GM19397 (cell line): ENCODE results near the gene IMPA2.

ENCODE experiments used
- ATAC-seq: cut with Tn5 transposase; IDR thresholded peaks from one replicate; pipeline ENCODE4 v1.9.1; 2021; ENCODE audit warnings: mild to moderate bottlenecking, moderate library complexity; ENCODE audit not compliant: unreplicated experiment

Gene IMPA2

DNA sequence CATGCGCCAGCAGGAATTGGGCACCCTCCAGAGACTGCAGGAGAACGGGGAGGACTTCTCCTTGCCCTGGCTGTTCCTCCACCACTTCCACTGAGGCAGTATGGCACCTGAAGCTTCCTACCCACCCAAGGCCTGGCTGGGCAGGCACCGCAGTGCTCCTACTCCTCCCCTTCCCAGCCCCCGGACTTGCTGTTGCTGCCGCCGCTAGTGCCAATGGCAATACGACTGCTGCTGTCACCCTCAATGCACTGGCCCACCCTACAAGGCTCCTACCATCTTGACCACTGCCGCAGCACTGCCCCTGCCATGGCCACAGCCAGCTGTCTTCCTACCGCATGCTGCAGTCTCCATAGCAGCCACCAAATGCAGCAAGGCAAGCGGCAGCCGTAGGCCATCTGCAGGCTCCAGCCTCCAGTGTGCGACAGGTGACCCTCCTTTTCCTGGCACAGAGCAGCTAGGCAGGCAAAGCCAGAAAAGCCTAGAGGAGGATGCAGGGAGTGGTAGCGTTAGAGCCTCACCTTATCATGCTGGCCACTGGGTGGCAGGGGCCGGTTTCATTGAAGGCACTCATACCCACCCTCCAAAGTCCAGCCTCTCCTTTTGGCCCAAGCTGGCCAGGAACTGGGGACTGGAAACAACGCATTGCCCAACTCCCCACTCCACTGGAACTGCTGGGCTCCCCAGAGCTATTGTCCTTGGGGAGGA is 64.9 kb downstream of the IMPA2 start:
- no peak for ATAC-seq

DNA sequence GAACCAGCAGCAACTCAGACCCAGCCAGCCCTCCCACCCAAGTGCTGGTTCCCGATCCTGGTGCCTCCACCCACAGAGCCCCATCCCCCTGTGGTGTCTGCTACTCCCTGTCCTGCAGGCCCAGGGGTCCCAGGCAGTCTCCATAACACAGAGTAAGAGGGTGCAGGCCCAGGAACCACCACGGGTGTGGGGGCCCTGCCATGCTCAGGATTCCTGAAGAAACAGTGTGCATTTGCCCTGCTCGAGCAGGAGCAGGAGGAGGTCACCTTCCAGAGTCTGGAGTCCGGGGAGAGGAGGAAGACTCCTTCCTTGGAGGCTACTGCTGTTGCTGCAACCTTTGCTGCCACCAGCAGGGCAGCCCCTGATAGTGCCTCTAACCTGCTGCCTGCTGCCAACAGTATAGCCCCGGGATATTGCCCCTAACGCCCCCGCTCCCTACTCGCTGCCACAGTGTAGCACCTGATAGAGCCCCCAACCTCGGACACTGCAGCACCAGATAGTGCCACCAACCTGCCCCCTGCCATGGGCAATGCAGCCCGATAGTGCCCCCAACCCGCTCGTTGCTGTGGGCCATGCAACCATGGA is 65.5 kb downstream of the IMPA2 start:
- ATAC-seq, result no peak

DNA sequence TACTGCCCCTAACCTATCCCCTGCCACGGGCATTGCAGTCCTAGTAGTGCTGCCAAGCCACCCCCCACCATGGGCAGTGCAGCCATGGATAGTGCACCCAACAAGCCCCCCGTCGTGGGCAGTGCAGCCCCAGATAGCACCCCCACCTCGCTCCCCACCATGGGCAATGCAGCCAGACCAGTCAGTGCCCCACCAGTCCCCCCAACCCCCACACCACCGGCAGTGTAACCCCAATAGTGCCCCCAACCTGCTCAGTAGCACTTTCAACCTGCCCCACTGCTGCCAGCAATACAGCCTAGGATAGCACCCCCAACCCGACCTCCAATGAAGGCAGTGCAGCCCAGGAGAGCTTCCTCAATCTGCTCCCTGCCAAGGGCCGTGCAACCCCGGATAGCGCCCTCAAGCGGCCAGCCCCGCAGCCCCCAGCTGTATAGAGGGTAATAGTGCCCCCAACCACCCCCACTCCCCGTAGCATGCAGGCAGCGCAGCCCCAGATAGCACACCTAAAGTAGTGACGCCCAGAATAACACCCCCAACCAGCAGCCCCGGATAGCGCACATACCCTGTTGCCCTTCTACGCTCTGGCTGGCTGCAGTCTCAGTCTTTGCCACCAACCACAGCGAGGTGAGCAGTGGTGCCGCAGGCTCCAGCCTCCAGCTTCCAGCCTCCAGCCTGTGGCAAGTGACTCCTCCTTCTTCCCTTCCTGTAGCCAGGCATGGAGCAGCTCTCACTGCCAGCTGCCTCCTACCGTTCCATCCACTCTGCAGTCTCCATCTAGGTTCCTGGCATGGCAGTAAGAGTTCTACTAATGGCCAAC is 66.9 kb downstream of the IMPA2 start:
- ATAC-seq, result no peak

- no peak for ATAC-seq
These were observed 67.5 kb downstream of the IMPA2 start for GRCh38 chr18:12048827-12049175.

DNA sequence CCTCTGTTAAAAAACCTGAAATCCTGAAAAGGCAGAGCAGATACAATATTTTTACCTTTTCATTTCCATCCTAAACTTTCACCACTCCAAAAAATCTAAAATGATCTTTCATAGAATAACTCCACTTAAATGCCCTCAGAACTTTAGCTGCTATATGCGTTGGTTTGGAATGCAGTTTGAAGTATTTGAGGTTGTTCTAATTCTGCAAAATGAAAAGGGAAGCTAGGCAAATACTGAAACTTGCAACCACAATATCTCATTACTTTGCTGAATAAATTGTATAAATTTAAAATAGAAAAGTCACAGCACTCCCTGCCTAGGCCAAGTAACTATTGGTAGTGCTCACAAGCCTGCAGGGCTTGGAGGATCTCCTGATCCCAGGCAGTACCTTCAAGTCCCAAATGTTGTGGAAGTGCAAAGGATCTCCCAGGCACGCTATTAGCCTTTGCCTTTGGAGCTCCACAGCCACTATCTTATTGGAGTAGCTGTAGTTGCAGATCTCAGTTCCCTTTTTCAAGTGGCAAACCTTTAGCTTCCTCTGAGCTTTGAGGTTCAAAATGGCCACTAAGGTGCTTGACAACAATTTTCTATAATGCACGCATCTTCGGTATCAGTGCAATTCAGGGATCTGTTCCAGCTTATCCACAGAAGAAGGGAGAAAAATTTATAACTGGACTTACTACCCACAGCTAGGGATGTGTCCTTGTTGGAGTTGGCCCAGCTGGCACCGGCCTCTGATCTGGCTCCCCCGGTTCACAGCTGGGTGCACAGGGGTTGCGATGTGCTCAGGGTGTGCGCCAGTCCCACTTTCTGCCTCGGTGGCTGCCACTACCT is 68.9 kb downstream of the IMPA2 start:
- peak; percentile 84 for ATAC-seq

GRCh38 chr18:12052866-12053265 is 71.6 kb downstream of the IMPA2 start:
- ATAC-seq, result no peak

DNA sequence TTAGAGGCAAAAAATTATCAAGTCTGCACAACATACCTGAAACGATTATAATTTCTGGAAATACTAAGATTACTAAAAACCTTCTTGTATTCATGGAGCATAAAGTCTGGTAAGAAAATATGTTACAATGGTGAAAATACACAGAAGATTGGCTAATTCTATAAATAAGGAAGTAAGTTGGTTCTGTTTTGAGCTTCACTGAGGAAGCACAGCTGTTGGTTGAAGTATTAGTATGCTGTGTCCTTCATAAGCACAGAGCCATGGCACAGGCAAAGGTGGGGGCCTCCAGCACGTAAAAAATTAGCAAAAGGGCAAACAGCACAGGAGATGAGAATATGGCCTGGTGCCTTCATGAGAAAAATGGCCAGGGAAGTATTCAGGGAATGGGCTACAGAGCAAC is 72.0 kb downstream of the IMPA2 start:
- ATAC-seq, result no peak

DNA sequence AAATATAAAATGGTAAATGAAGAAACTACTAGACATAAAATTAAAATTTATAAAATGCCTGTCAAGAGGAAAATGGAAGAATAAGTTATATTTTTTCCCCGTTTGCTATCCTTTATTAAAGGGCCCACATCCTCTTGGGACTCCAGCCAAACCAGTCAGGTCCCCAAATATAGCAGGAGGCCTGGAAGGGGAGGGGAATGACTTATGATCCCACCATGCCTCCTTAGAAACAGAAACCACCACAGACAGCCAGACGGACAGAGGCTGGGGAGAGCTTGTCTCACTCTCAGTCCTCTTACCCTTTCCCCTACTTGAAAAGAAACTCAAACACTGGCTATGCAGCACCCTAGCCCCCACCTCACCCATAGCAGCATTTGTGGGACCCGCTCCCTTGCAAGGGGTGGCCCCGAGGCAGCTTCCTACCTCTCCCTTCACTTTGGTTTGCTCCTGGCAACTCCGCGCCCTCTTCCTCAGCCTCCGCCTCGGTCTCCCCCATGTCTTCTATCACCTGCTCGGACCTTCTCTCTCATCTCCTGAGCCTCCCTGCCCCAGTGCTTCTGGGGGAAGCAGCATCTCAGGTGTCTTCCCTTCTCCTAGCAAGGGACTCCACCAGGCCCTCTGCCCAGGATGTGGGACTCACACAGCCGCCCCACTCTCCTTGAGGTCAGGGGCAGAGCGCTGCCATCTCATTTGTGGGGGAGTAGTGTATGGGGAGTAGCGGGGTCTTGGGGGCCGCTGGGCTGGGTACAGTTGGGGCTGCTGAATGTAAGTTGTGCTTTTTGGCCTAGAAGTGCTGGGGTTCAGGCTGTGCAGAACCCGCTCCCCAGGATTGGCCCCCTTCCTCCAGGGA is 75.0 kb downstream of the IMPA2 start:
- ATAC-seq, result no peak

DNA sequence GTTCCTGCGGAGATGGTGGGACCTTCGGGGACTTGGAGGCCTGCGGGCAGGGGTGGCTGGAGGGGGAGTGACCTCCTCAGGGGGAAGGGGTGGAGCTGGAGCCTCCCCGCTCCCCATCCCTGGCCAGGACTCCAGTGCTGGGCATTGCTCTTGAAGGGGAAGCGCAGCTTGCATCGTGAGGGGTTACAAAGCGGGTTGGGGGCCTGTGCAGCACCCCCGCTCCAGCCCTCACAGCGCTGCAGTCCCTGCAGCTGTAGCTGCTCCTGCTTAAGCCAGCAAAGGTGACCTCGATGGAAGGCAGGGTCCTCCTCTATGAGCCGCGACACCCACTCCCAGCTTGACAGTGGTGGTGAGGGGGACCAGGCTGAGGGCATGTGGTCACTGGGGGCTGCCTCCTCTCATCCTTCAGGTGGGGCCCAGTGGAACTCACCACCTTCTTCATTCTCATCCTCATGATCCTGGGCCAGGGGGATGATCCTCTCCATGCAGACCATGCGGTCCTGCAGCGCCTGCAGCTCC is 75.6 kb downstream of the IMPA2 start:
- no peak for ATAC-seq

GRCh38 chr18:12057419-12058039 is 76.2 kb downstream of the IMPA2 start:
- ATAC-seq, result no peak

DNA sequence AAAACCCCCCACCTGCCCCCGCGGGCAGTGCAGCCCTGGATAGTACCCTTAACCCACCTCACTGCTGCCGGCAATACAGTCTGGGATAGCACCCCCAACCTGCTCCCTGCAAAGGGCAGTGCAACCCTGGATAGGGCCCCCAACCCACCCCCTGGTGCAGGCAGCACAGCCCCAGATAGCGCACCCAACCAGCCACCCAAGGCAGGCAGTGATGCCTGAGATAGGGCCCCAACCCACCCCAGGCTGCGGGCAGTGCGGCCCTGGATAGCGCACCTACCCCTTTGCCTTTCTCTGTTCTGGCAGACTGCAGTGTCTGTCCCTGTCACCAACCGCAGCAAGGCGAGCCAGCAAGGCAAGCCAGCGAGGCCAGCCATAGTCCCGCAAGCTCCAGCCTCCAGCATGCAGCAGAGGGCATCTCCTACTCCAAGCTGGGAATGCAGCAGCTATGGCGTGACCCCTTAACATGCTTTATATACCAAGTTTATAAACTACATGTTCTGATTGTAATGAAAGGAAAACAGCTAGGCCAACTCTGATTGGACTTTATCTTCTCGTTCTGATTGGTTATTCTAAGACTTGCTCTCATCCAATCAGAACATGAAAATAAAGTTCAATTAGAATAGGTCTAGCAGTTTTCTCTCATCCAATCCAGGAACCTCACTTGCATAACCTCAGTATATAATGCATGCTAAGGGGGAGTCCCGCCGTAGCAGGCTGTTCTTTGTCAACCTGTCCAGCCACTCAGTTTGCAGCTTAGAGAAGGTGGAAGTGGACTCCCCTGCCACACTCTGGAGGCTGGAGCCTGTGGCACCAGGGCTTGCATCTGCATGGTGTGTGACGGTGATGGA is 78.3 kb downstream of the IMPA2 start:
- ATAC-seq, result no peak

GRCh38 chr18:12060182-12060870 is 79.0 kb downstream of the IMPA2 start:
- no peak for ATAC-seq

- ATAC-seq, result no peak
These were observed 80.4 kb downstream of the IMPA2 start for GRCh38 chr18:12061685-12062084.

DNA sequence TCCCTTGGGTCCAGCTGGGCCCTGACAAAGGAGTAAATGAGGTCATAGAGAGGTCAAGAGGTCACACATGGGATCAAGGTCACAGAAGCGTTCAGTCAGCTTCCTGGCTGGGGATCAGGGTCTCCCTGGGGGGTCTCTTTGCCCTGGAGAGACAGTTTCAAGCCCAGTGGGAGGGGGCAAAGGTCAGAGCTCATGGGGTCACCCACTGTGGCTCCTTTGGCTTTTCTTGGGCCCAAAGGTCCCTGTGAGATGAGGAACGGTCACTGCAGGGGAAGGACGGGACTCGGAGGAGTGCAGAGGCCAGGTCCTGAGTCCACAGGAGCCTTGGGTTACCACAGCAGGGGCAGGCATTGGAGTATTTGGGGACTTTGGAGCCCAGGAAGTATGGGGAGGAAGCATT is 81.7 kb downstream of the IMPA2 start:
- ATAC-seq, result no peak

GRCh38 chr18:12064086-12064763 is 82.9 kb downstream of the IMPA2 start:
- no peak for ATAC-seq

- ATAC-seq, result no peak
These were observed 84.1 kb downstream of the IMPA2 start for GRCh38 chr18:12065397-12065796.

DNA sequence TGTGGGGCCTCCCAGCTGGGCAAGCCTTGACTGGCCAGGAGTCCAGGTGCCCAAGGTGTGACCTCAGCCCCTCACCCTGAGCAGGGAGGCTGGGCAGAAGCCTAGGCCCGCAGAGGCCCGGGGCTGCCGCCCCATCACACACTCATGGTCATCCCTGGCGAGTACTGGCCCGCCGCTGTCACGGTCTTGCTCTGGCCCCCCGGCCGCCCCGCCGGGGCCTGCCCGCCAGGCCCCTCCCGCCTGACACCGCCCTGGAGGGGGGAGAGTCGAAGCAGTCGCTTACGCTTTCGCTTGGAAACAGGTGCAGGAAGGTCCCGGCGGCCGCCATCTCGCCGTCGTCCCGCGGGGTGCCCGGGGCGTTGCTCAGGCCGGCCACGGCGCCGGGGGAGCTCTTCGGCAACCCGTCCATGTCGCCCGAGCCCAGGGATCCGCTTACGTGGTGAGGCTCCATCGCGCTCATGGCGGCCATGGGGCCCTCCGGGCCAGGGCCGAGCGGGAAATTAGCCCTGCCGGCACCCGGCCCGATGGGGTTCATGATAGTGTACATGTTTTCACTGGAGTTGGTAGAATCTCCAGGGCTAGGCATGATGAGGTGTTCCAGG is 85.7 kb downstream of the IMPA2 start:
- no peak for ATAC-seq
